ENCODE data around the gene OR6C74.

OR6C74 gene

GRCh38 chr12:55258303-55258702, 13.9 kb downstream of the OR6C74 start:
- no peak overlapping the region for H3K27ac ChIP-seq
- TF ChIP-seq ZFX (IDR thresholded peaks at IDR 0.05; ENCODE audit: borderline replicate concordance): no peak

GRCh38 chr12:55280991-55281390, 36.6 kb downstream of the OR6C74 start:
- no peak overlapping the region for H3K27ac ChIP-seq
- no peak for TF ChIP-seq CTCF (IDR thresholded peaks at IDR 0.05)
- TF ChIP-seq ZFX (IDR thresholded peaks at IDR 0.05; ENCODE audit: borderline replicate concordance): no peak

- TF ChIP-seq ZFX (IDR thresholded peaks at IDR 0.05; ENCODE audit: borderline replicate concordance) (no peak), CTCF (IDR thresholded peaks at IDR 0.05) (no peak)
- H3K27ac ChIP-seq: no peak overlapping the region
Measured at GRCh38 chr12:55289999-55290398, 45.6 kb downstream of the OR6C74 start.
